Osteocyte (in vitro differentiated cells): ENCODE results near the gene SLCO2A1. TPM values are rescaled to one million over a fixed set of nuclear protein-coding genes. Genes with fewer than 3 reads are reported as not detected.
A peak's percentile ranks its signal among the peaks of the same experiment; 100 is the strongest.

Experiments used
- DNase-seq: peaks from one replicate; pipeline ENCODE4 v3.0.0; 2021; ENCODE audit warnings: mixed read lengths; ENCODE audit not compliant: unreplicated experiment; ENCODE audit errors: extremely low spot score
- H3K27ac Mint-ChIP-seq: one replicate; pipeline ENCODE4 v1.8.0; 2021; ENCODE audit warnings: mild to moderate bottlenecking, mixed read lengths; ENCODE audit not compliant: unreplicated experiment
- H3K27me3 Mint-ChIP-seq: one replicate; pipeline ENCODE4 v1.8.0; 2021; ENCODE audit warnings: mixed read lengths; ENCODE audit not compliant: unreplicated experiment
- H3K36me3 Mint-ChIP-seq: one replicate; pipeline ENCODE4 v1.8.0; 2021; ENCODE audit warnings: mixed read lengths; ENCODE audit not compliant: unreplicated experiment
- H3K4me1 Mint-ChIP-seq: one replicate; pipeline ENCODE4 v1.8.0; 2021; ENCODE audit warnings: mixed read lengths; ENCODE audit not compliant: unreplicated experiment
- H3K4me3 Mint-ChIP-seq: one replicate; pipeline ENCODE4 v1.8.0; 2021; ENCODE audit warnings: mild to moderate bottlenecking, moderate library complexity, mixed read lengths; ENCODE audit not compliant: unreplicated experiment
- H3K9me3 Mint-ChIP-seq: one replicate; pipeline ENCODE4 v1.8.0; 2021; ENCODE audit warnings: mixed read lengths; ENCODE audit not compliant: unreplicated experiment
- total RNA-seq: library from RNA; stranded (reverse); gene quantifications from 2 replicates; pipeline ENCODE4 v1.2.1, GENCODE V29; 2021
- TF ChIP-seq, protein P1 (sequence below): fragments of 200-600 bp; sonication (generic); IDR thresholded peaks from 2 replicates; pipeline ENCODE4 v1.5.0; 2021; ENCODE audit warnings: antibody characterized with exemption, mild to moderate bottlenecking, moderate library complexity

The SLCO2A1 gene
- total RNA-seq, 1 donor from 2014 or later, result 9.8 TPM

DNA sequence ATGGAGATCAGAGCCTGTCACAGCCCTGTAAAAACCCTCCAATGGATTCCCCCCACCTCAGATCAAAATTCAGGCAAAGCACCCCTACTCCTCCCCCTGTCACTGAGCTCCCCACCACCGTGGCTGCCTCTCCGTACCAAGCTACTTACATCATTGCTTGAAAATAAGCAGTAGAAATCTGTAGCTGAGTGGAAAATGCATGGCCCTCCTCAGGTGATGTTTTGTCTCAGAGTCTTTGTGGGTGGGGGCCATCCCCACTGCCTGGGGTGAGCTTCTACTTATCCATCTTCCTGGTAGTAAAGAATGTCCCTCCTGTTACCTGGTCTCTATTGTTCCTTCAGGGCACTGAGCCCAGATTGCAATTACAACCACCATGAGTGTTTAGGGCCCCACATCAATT is 34.5 kb downstream of the SLCO2A1 start:
- Mint-ChIP-seq H3K9me3 (no peaks in the 10 kb centered on the region), H3K27me3 (no peaks in the 10 kb centered on the region), H3K27ac (no peak overlapping the region), H3K4me3 (no peak overlapping the region), H3K4me1 (peaks cover 29% of the 10 kb centered on the region), H3K36me3 (no peaks in the 10 kb centered on the region)
- no peak for DNase-seq
- TF ChIP-seq, protein P1, sequence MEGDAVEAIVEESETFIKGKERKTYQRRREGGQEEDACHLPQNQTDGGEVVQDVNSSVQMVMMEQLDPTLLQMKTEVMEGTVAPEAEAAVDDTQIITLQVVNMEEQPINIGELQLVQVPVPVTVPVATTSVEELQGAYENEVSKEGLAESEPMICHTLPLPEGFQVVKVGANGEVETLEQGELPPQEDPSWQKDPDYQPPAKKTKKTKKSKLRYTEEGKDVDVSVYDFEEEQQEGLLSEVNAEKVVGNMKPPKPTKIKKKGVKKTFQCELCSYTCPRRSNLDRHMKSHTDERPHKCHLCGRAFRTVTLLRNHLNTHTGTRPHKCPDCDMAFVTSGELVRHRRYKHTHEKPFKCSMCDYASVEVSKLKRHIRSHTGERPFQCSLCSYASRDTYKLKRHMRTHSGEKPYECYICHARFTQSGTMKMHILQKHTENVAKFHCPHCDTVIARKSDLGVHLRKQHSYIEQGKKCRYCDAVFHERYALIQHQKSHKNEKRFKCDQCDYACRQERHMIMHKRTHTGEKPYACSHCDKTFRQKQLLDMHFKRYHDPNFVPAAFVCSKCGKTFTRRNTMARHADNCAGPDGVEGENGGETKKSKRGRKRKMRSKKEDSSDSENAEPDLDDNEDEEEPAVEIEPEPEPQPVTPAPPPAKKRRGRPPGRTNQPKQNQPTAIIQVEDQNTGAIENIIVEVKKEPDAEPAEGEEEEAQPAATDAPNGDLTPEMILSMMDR, result no peak

DNA sequence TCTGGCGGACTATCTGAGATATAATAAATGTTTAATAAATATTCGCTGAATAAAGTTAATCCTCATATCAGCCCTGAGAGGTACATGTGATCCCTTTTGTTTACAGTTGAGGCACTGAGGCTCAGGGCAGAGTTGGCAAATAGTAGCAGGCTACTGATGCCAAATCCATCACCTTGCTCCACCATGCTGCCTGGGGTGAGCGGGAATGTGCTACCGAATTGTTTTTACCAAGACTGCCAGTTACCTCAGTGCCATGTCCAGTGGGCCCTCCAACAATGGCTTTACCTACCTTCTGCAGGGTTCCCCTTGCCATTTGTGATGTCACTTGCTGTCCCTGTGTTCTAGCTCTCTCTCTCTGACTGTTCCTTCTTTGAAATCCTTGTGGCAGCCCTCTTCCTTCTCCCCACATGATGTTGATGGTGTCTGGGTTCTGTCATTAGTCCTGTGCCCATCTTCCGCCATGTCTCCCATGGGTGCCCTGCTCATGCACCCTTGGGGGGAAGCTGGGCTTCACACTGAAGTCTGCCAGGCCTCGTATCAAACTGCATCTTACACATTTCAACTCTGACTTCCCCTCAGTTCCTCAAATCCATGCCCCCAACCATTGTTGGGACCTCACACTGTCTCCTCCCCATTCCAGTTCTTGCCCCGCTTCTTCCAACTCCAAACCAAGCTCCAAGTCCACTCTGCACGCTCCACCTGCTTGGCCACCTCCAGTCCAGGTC is 35.4 kb downstream of the SLCO2A1 start:
- Mint-ChIP-seq H3K27me3 (no peaks in the 10 kb centered on the region), H3K9me3 (no peaks in the 10 kb centered on the region)
- DNase-seq, result no peak

DNA sequence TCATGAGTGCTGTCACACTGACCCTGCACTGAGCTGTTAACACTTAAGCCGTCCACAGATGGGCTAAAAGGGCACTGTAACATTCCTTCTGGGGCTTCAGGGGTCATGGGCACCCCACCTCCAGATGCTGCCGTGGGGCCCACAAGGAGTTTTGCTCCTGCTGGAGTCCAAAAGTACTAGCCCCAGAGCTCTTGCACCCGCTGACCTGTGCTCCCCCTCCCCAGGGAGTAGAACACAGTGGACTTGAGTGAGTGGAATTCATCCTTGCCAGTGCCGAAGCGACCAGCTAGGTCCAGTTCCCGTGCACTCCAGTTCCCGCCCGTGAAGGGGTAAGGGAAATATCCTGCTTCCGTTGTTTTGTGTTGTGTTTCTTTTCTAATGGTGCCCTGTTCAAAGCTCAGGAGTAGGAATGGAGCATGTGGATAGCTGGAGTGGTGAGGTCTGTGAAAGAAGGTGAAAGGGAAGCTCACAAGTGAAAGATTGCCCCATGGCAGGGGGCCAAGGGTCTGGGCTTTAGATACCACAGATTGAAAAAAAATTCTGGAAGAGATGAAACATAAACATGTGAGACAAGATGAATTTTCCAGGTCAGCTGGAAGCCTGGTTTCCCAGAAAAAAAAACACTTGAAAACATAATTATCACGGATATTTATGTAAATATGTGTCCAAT is 36.6 kb downstream of the SLCO2A1 start:
- no peaks in the 10 kb centered on the region for H3K9me3 Mint-ChIP-seq
- H3K27me3 Mint-ChIP-seq, result no peaks in the 10 kb centered on the region
- H3K4me1 Mint-ChIP-seq, result peaks cover 33% of the 10 kb centered on the region
- TF ChIP-seq, protein P1, result no peak
- H3K4me3 Mint-ChIP-seq, result no peak overlapping the region
- H3K27ac Mint-ChIP-seq, result peak overlapping the region; percentile 35
- H3K36me3 Mint-ChIP-seq, result no peaks in the 10 kb centered on the region
- no peak for DNase-seq

More for the DNA sequence above, 35.4 kb downstream of the SLCO2A1 start:
- TF ChIP-seq, protein P1, result no peak
- peaks cover 33% of the 10 kb centered on the region for H3K4me1 Mint-ChIP-seq
- no peak overlapping the region for H3K27ac Mint-ChIP-seq
- H3K36me3 Mint-ChIP-seq, result no peaks in the 10 kb centered on the region
- no peak overlapping the region for H3K4me3 Mint-ChIP-seq

DNA sequence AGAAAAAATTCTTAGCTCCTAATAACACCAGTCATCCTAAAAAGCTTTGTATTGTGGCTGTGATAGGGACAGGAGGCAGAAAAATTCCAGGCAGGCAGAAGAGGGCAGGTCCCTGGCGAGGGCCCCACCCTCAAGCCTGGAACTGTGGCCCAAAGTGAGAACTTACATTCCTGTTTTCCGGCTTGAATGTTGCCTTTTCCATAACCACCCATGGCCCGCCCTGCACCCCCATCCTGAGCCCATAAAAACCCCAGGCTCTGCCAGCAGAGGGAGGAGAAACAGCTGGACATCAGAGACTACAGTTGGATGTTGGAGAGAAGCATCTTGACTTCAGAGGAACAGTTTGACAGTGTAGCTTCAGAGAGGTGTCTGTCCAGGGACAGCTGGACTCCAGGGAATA is 37.3 kb downstream of the SLCO2A1 start:
- Mint-ChIP-seq H3K27me3 (no peaks in the 10 kb centered on the region), H3K9me3 (no peaks in the 10 kb centered on the region), H3K27ac (peak overlapping the region; percentile 56), H3K4me1 (peaks cover 35% of the 10 kb centered on the region), H3K4me3 (no peak overlapping the region), H3K36me3 (no peaks in the 10 kb centered on the region)
- no peak for DNase-seq
- TF ChIP-seq, protein P1, result peak; percentile 35

DNA sequence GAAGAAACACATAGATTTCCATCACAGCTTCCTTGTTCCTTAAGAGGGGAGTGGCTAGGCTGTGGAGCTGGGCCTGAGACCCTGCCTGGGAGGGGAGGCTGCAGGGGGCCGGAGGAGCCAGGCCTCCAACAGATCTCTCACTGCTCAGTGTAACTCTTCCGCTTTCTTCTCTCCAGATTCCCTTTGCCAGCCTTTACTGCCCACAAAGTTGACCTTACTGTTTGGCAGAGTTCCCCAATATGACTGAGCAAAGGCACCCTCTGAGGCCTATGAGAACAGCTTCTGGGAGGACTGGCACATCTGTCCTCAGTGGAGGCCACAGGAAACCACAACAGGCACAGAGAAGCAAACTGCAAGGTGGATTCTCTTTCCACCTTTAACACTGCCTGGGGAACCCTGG is 38.1 kb downstream of the SLCO2A1 start:
- DNase-seq, result no peak
- no peaks in the 10 kb centered on the region for H3K9me3 Mint-ChIP-seq
- no peaks in the 10 kb centered on the region for H3K36me3 Mint-ChIP-seq
- no peak overlapping the region for H3K4me3 Mint-ChIP-seq
- peaks cover 37% of the 10 kb centered on the region for H3K4me1 Mint-ChIP-seq
- peak overlapping the region; percentile 56 for H3K27ac Mint-ChIP-seq
- TF ChIP-seq, protein P1, result no peak
- H3K27me3 Mint-ChIP-seq, result no peaks in the 10 kb centered on the region
